Fibroblast of upper back skin (primary cell): ENCODE data around the gene PDPK1.
"Not testable (repeated sequence)": the region's sequence is repeated elsewhere in the genome, so short reads cannot be mapped to it uniquely, and the experiment has no call there.

Experiments
- DNase-seq: peaks from one replicate; pipeline ENCODE4 v3.0.0-alpha.2; 2013

The PDPK1 gene

DNA sequence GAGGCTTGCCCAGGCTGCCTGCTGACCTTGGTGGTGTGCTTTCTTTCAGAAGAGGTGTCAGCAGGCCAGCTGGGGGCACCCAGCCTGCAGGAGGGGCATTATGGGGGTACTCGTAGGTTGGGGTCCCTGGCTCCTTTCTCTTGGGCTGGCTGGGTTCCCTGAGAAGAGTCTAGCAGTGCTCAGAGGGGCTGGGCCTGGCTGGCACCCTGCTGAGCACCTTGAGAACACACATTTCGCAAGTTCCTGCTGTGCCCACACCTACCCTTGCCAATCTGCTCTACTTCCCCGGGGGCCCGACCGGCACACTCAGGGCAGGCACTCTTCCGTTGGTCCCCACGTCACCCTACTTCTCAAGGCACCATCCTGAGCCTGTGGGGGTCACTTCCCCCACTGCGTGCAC lies 11.7 kb upstream of the PDPK1 start:
- no peak for DNase-seq

DNA sequence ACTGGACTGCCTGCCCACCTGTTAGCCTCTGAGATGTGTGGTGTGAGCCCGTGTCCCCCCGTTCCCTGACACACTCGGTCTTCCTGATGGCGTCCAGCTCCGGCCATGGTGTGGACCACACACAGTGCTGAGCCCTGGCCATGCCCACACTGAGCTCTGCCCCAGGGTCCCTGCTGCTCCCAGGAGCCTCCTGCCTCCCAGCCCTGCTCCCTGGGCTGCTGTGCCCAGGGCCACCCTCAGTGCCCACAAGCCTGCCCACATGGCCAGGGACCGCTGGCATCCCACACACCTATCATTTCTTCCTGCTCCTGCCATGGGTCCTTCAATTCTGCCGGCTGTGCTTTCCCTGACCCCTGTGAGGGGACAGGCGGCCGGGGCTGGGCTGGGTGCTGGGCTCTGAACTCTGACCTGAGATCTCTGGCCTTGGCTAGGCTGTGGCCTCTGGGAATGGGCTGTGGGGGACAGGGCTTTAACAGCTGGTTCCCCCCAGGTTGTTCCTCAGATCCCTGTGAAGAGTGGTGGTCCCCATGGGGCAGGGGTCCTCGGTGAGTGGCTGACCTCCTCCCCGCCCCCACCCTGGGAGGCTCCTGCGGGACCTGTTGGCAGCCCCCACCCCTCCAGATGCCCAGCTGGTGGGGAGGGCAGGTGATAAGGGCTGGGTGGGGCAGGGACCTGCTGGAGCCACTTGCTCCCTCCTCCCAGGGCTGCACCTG lies 10.6 kb upstream of the PDPK1 start:
- DNase-seq, result no peak

DNA sequence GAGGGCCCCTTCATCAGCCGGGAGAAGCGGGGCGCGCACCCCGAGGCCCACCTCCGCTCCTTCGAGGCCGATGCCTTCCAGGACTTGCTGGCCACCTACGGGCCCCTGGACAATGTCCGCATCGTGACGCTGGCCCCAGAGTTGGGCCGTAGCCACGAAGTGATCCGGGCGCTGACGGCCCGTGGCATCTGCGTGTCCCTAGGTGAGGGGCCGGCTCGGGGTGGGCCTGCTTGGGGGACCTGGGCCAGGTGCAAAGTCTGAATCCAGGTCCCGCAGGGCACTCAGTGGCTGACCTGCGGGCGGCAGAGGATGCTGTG lies 10.1 kb upstream of the PDPK1 start:
- no peak for DNase-seq

DNA sequence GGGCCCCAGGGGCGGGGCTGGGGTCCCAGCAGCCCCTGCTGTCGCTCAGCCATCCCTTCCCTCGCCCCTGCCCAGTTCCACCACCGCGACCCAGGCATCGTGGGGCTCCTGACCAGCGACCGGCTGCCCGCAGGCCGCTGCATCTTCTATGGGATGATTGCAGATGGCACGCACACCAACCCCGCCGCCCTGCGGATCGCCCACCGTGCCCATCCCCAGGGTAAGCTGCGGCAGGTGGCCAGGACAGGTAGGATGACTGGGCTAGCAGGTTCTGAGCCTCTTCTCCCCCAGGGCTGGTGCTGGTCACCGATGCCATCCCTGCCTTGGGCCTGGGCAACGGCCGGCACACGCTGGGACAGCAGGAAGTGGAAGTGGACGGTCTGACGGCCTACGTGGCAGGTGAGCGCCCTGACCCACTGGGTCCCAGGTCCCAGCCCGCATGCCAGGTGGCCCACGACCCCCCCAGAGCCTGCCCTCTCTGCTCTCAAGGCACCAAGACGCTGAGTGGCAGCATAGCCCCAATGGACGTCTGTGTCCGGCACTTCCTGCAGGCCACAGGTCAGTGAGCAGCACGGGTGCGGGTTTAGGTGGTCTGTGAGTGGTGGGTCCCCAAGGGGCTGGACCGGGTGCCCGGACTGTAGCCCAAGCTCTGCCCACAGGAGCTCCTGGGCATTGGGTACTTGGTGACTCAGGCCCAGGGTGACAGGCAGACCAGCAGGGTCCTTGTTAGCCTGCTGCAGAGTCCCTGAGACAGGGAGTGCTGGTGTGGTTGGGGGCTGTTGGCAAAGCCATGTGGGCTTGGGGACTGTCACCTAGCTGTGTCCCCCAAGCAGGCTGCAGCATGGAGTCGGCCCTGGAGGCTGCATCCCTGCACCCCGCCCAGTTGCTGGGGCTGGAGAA lies 9.4 kb upstream of the PDPK1 start:
- no peak for DNase-seq

DNA sequence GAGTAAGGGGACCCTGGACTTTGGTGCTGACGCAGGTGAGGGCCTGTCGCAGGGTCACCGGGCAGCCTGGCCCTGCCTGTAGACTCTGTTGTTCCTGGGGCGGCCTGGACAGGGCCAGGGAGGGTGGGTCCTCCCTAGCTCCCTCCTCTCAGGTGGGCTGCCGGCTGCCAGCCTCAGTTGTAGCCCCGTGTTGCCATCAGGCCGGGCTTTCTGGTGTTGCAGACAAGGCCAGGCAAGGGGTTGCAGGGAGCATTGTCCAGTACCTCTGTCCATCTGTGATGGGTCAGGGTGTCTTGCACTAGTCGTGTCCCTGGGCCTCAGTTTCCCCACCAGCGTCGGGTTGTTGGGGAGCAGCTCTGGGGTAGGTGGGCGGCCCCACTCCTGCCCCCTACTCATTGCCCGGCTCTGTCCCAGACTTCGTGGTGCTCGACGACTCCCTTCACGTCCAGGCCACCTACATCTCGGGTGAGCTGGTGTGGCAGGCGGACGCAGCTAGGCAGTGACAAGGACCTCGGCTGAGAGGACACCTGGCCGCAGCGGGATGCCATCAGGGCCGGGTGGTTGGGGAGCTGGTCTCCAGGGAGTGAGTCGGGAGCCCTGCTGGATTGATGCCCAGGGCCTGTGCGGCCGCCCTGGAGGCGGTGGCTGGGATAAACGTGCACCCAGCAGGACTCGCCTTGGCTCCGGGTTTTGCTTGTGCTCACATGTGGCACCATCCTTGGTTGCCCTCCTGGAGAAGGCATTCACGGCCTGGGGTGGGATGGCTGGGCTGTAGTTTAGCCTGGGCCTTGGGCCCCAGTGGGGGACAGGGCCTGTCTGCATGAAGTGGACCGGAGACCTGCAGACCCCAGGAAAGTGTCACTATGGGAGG lies 8.5 kb upstream of the PDPK1 start:
- DNase-seq, result no peak

DNA sequence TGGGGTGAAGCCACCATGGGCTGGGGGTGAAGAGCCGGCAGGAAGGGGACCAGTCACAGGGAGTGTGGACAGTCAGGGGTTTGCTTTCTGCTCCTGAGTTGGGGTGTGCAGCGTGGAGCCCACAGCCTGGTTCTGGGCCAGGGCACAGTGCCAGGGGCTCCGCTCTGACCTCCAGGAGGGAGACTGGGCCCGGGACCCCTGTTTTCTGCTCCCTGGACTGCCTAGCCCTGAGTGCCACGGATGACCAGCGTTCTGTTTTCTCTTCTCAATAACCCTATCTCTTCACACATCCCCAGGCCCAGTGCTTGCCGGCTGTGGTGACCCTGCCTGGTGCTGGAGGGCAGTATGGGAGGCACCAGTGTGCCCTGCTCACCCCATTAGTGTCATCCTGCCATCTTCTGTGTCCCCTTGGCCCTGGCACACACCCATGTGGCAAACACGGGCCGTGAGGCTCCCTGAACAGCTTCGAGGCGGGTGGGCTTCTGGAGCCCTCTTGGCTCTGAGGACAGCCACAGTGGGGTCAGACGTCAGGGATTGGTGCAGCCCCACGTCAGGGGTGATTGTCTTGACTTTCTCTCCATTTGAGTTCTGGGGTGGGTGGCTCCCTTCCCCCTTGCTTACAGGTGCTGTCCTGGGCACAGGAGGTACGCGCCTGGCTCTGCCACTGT lies 7.7 kb upstream of the PDPK1 start:
- DNase-seq, result no peak

DNA sequence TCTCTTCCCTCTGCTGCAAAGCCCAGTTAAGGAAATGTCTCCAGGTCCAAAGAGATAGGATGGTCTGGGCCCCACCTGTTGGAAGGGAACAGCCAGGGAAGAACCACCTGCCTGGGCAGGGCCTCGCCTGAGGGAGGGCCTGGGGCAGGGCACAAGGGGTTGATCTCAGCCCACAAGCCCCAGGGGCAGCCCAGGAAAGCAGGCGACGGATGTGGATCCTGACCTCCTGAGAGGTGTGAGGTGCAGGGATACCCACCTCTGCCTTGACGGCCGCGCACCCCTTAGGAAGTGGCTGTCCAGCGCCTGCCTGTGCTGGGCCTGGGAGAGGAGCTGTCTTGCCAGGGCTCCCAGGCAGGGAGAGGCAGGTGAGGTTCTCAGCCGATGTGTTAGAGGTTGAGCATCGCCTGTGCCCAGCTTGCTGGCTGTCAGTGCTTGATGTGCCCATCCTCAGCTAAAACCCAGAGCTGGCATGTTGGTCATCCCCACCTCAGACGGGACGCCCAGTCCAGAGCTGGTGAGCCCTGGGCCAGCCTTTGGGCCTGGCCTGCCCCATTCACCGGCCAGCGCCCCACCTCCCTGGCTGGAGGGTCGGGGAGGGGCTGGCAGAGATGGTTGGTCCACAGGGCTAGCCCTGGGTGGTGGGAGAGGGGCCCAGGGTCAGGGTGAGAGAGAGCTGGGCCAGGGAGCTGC lies 7.0 kb upstream of the PDPK1 start:
- no peak for DNase-seq

DNA sequence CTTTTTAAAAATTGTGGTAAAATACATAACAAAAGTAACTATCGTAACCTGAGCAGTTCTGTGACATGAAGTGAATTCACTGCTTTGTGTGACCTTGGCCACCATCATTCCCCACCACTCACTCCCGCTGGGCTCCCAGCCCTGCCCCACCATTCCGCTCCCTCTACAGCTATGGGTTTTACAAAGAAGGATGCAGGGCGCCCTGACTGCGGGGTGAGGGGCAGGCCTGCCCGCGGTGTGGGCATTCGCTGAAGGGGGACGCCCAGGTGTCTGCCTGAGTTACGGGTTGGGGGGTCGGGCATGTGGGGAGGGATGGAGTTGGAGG lies 6.5 kb upstream of the PDPK1 start, which contains the start of gene CEMP1:
TSS of gene CEMP1 (minus strand) at position 38 of the 325 bp plus-strand sequence. CDS start 335 bp downstream, outside the sequence.
- DNase-seq, result no peak

DNA sequence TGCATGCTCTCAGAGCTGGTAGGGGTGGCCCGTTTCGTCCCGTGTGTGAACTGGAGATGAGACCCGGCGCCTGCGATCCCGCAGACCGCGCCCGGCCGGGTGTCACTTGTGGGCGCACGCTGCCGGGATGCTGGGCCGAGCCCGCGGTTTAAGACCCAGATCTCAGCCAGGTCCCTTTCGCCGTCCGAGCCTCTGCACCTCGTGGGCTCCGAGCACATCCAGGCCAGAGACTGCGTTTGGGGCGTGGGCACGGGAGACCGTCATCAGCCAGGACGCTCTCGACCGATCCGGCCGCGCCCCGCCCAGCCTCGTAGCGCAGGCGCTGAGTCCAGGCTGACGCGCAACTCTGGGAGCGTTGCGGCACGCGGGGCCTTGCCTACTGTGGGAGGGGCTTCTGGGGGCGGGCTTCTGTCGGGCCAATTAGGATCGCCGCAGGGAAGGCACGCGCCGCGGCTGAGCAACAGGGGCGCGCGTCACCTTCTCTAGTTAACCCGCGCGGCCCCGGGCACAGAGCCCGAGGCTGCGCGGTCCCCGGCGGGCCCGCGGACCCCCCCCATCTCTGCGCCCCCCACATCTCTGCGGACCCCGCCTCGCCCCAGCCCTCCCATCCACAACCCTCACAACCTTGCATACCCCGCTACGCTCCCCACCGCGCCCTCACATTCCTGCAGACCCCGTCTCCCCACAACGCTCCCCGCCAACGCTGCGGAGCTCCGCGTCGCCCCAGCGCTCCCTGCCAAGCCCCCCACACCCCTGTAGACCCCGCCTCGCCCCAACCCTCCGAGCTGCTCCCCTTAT lies 5.9 kb upstream of the PDPK1 start:
- peak; percentile 97 for DNase-seq

DNA sequence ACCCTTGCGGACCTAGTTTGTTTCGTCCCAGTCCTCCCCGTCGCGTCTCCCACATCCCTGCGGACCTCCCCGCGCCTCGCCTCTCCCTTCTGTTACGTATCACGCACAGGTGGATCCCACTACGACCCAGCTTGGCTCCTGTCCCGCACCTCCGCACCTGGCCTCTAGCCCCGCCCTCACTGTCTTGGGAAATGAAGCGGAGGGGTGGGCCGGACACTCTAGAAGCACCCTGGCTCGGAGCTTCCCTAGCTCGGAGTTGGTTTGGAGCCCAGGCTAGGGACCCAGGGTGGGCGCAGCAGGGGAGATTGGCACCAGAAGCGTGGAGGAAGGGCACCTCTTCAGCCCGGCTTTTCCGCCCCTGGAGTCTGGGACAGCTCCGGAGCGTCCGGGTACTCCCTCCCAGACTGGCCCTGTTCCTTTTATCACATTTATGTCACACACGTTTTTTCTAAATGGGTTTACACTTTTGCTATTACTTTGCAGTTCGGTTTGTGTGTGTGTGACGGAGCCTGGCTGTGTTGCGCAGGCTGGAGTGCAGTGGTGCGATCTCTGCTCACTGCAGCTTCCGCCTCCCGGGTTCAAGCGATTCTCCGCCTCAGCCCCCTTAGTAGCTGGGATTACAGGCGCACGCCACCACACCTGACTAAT lies 5.2 kb upstream of the PDPK1 start:
- DNase-seq, result peak; percentile 24

DNA sequence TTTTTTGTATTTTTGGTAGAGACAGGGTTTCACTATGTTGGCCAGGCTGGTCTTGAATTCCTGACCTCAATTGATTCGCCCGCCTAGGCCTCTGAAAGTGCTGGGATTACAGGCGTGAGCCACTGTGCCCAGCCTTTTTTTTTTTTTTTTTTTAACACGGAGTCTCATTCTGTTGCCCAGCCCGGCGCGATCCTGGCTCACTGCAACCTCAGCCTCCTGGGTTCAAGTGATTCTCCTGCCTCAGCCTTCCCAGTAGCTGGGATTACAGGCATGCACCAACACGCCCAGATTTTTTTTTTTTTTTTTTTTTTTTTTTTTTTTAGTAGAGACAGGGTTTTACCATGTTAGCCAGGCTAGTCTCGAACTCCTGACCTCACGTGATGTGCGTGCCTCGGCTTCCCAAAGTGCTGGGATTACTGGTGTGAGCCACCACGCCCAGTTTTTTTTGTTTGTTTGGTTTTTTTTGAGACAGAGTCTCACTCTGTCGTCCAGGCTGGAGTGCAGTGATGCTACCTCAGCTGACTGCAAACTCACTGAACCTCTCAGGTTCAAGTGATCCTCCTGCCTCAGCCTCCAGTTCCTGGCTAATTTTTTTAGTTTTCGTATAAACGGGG lies 4.6 kb upstream of the PDPK1 start:
- DNase-seq, result not testable (repeated sequence)

DNA sequence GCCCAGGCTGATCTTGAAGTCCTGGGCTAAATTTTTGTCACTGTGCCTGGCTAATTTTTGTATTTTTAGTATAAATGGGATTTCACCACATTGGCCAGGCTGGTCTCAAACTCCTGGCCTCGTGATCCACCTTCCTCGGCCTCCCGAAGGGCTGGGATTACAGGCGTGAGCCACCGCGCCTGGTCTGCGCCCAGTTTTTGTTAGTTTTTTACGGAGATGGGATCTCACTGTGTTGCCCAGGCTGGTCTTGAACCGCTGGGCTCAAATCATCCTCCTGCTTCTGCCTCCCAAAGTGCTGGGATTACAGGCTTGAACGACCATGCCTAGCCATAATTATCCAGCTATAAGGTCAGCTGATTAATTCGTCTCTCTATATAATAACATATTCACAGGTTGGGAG lies 3.9 kb upstream of the PDPK1 start:
- DNase-seq, result no peak

DNA sequence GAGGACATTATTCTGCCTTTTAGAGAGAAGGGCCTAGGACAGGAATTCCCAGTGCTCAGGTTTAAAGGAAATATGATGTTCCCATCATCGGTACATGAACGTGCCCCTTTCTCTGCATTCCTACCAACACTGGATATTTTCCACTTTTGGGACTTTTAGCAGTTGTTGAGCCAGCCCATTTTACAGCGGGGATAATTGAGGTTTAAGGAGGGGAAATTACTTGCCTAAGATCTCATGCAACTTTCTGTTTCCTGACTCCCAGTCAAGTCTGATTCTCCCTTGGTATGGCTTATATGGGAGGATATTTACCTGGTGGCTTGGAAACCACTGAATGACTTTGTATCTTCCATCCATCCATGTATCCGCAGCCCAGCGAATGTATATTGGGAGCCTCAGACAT lies 3.5 kb upstream of the PDPK1 start:
- DNase-seq, result not testable (repeated sequence)

DNA sequence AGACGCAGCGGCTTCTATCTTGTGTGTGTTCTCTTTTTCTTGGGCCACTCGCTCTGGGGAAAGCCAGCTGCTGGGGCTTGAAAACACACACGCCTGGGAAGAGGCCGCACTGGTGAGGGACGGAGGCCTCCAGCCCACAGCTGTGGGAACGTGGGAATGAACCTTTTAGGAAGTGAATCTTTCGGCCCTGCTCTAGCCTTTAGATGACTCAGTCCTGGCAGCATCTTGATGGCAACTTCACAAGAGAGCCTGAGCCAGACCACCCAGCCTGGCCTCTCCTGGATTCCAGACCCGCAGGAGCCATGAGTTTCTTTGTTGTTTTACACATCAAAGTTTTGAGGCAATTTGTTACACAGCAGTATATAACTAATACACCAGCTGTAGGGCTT lies 2.2 kb upstream of the PDPK1 start:
- DNase-seq, result peak; percentile 73

DNA sequence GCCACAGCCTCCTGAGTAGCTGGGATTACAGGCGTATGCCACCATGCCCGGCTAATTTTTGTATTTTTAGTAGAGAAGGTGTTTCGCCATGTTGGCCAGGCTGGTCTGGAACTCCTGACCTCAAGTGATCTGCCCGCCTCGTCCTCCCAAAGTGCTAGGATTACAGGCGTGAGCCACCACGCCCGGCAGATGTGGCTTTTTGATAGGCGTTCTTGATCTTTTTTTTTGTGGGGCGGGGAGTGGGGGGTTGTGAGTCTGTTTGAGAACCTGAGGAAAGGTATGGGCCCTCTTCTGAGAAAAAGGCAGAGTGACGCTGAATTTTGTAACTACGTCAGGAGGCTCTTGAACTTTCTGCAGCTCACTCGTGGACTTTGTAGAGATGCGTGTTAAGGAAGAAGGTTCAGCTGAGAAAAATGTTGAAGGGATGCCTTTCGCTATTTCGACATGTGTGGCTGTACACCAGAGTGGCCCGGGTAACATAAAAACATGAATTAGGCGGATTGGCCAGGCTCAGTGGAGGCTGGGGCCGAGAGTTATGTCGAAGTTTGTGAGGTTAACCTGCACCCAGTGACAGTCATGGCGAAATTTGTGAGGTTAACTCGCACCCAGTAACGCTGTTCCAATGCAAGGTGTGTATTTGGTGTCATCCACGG lies 1.5 kb downstream of the PDPK1 start:
- DNase-seq, result not testable (repeated sequence)

DNA sequence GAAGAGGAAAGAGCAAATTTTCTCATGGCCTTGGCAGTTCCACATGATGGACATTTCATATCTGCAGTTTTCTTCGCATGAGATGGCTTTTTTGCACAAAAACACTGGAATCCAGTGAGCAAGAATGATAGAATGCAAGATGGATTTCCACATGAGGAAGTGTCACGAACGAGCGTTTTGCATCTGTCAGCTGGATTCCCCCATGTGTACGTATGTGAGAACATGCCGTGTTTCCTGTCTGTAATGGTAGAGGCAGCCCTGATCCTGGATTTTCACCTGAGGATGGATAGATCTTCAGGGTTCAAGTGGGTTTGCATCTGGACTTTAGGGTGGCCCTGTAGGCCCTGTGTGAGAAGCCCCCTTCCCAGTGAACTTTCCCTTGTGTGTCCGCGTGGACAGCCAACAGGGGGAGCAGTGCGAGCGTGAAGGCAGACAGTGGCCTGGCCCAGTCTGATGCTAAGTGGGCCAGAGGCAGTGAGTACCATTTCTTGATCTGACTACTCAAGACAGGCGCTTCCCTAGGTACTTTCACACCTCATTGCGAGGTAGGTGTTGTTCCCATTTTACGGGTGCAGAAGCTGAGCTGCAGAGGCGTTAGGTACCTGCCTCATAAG lies 2.1 kb downstream of the PDPK1 start:
- peak; percentile 22 for DNase-seq

DNA sequence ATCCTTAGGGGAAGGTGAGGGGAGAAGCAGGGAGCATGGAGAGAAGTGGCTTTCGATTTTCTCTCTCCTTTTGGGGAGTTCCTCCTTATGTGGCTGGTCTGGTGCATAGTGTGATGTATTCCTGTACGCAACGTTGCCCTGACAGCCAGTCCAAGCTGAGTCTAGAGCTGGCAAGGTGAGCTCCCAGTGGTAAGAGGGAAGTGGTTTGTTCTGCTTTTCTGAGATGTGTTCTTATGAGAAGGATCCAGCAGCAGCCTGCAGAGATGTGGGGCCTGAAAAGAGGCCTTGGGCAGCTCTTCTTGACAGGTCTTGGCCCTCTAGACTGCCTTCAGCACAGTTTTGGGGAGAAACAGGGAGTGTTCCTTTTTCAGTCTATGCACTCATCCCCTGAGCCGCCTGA lies 3.1 kb downstream of the PDPK1 start:
- DNase-seq, result not testable (repeated sequence)

DNA sequence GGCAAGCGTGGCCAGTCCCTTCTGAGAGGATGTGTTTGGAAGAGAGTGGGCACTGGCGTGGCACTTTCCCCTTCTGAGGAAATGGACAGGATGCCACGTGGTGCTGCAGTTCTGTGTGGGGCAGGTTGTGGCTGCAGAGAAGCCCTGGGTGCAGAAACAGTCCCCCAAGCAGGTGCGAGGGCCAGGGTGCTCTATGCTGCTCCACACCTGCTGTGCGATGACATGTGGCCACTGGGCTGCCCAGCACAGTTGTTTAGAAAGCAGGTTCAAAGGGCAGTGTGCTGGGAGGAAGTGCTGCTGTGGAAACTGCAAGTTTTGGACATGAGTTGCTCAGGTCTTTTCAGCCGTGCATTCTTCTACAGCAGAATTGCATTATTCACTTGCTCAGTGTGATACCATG lies 3.6 kb downstream of the PDPK1 start:
- not testable (repeated sequence) for DNase-seq

DNA sequence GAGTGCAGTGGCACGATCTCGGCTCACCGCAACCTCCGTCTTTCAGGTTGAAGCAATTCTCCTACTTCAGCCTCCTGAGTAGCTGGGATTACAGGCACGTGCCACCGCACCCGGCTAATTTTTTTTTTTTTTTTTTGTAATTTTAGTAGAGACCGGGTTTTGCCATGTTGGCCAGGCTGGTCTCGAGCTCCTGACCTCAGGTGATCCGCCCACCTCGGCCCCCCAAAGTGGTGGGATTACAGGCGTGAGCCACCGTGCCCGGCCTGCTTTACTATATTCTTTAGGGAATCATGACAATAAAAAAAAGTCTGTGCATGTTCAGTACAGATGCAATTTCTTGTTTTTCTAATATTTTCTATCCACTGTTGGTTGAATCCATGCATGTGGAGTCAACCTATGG lies 6.0 kb downstream of the PDPK1 start:
- DNase-seq, result not testable (repeated sequence)
